ENCODE measurements around the gene TRRAP.

The TRRAP gene

DNA sequence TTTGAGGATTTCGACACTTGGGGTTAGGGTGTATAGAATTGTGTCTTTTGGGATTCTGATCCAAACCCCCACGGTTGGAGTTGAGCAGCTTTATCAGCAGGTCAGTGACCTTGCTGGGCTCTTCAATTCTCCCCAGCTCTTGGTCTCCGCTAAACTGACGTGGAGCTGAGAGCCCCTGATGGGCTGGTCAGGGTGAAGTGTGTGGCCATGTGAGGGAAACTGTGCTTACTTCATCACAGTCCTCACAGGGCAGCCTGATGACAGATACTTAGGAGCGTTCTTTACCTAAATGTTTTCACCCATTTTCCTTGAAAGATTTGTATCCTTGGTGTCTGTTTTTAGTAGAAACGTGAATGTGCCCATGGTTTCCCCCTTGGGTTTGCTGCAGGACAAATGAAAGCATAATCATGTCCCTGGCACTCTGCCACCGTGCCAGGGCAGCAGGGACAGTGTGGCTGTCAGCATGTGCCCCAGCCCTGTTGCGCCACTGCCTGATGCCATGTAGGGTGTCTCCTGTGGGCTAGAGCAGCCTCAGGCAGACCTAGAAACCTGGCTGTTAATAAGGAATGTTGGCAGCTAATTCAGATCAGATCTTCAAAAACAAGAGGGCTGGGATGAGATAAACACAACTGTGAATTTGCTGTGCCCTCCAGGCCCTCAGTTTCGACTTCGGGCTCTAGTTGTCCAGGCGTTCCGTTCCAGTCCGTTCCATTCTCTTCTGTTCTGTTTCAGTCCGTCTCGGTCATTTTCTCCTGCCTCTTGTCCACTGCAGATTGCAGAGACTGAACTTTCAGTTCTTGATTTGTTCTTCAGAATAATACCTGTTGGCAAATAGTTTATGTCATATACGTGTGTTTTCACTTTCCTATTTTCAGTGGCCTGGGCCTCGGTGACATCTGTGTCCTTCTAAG, 96.8 kb downstream of the TRRAP start:
- no peak for TF ChIP-seq CTCF (IDR thresholded peaks at IDR 0.05; ENCODE audit: low read depth, low read length)
- DNase-seq (ENCODE audit: low read depth in 2 of 2): no peak
- H3K4me3 ChIP-seq (replicated peaks in 1 of 2; ENCODE audit: low read depth in 2 of 2, low read length in 2 of 2): no peak overlapping the region

- TF ChIP-seq CTCF (IDR thresholded peaks at IDR 0.05; ENCODE audit: low read depth, low read length): no peak
- H3K4me3 ChIP-seq (replicated peaks in 1 of 2; ENCODE audit: low read depth in 2 of 2, low read length in 2 of 2): no peak overlapping the region
- no peak for DNase-seq (ENCODE audit: low read depth in 2 of 2)
These were observed 98.3 kb downstream of the TRRAP start for GRCh38 chr7:98976396-98977185.

DNA sequence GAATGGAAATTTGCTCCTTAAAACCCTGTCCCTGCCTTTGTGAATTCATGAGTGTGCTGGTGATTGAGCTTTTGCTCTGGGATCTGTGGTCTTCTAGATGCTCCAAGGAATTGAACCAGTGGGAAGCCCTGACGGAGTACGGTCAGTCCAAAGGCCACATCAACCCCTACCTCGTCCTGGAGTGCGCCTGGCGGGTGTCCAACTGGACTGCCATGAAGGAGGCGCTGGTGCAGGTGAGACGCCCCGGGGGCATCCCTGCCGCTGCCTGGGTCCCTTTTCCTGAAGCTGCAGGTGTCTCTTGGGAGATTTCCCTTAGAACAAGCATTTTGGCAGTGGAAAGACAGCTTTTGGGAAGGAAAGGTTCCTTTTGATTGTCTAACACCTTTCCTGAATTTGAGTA, 100.3 kb downstream of the TRRAP start:
- DNase-seq (ENCODE audit: low read depth in 2 of 2): no peak
- no peak for TF ChIP-seq CTCF (IDR thresholded peaks at IDR 0.05; ENCODE audit: low read depth, low read length)
- H3K4me3 ChIP-seq (replicated peaks in 1 of 2; ENCODE audit: low read depth in 2 of 2, low read length in 2 of 2): no peak overlapping the region

DNA sequence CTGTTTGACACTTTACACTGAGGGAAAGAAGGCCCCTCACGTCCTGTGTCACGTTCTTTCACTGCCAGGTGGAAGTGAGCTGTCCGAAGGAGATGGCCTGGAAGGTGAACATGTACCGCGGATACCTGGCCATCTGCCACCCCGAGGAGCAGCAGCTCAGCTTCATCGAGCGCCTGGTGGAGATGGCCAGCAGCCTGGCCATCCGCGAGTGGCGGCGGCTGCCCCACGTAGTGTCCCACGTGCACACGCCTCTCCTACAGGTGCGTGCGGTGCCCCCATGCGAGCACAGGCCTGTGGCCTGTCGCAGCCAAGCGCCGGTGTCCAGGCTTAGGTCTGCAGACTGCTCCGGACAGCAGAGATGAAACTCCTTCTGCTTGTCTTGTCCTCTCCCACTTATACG, 103.4 kb downstream of the TRRAP start:
- no peak for DNase-seq (ENCODE audit: low read depth in 2 of 2)
- TF ChIP-seq CTCF (IDR thresholded peaks at IDR 0.05; ENCODE audit: low read depth, low read length): no peak
- H3K4me3 ChIP-seq (replicated peaks in 1 of 2; ENCODE audit: low read depth in 2 of 2, low read length in 2 of 2): no peak overlapping the region

DNA sequence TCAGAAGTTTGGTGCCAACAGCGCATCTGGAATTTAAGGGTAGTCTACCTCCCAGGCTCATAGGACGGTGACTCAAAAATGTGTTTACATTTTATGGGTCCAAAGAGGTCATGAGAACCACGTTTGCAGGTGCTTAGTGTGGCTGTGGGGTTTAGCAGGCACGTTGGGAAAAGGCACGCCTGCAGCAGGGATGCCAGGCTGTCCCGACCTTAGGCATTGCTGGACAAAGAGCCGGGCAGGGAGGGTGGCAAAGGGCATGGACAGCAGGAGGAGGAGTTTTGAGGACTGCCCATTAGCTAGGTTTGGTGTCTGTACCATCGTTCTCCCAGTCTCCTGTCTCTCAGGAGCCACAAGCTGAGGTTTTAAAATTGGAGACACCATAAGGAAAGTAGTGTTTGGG, 104.4 kb downstream of the TRRAP start:
- no peak for DNase-seq (ENCODE audit: low read depth in 2 of 2)
- TF ChIP-seq CTCF (IDR thresholded peaks at IDR 0.05; ENCODE audit: low read depth, low read length): no peak
- H3K4me3 ChIP-seq (replicated peaks in 1 of 2; ENCODE audit: low read depth in 2 of 2, low read length in 2 of 2): no peak overlapping the region

DNA sequence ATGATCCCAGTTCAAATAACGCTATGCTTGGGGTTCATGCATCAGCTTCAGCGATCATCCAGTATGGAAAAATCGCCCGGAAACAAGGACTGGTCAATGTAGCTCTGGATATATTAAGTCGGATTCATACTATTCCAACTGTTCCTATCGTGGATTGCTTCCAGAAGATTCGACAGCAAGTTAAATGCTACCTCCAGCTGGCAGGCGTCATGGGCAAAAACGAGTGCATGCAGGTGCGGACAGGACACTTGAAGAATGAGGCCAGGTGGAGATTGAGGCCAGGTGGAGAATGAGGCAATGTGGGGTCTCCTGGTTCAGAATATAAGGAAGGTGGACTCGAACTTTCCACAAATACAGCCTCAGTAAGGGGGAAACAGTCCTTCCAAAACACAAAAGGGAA, 105.8 kb downstream of the TRRAP start:
- no peak overlapping the region for H3K4me3 ChIP-seq (replicated peaks in 1 of 2; ENCODE audit: low read depth in 2 of 2, low read length in 2 of 2)
- DNase-seq (ENCODE audit: low read depth in 2 of 2): no peak
- TF ChIP-seq CTCF (IDR thresholded peaks at IDR 0.05; ENCODE audit: low read depth, low read length): no peak

Measured in cardiac fibroblast (primary cell).